Neural cell (in vitro differentiated cells): ENCODE data around the gene PLEKHS1. TPM values are rescaled to one million over a fixed set of nuclear protein-coding genes. Genes with fewer than 3 reads are reported as not detected.

ENCODE experiments used
- H2AFZ ChIP-seq: fragments of 200-600, 300-800 bp; sonication (generic), shearing (Covaris generic); 2 replicates; pipeline ENCODE4 v1.6.0; 2014; ENCODE audit warnings: low read depth, mild to moderate bottlenecking, antibody characterized with exemption, low read length, moderate library complexity
- H3F3A ChIP-seq: fragments of 200-600 bp; shearing (Covaris generic); 2 replicates; pipeline ENCODE4 v1.6.1; 2016; ENCODE audit warnings: mild to moderate bottlenecking, moderate library complexity, mixed read lengths, antibody characterized with exemption, low read length; ENCODE audit not compliant: insufficient read depth, poor library complexity, severe bottlenecking
- H3K27ac ChIP-seq: fragments of 200-600, 300-800 bp; sonication (generic), shearing (Covaris generic); 2 replicates; pipeline ENCODE4 v1.5.1; 2014; ENCODE audit warnings: mild to moderate bottlenecking, low read length, moderate library complexity
- H3K27me3 ChIP-seq: fragments of 300-800, 200-600 bp; sonication (generic), shearing (Covaris generic); 2 replicates; pipeline ENCODE4 v1.6.0; 2014; ENCODE audit warnings: mild to moderate bottlenecking, low read depth, low read length, moderate library complexity; ENCODE audit not compliant: insufficient read depth
- H3K36me3 ChIP-seq: fragments of 300-800, 200-600 bp; sonication (generic), shearing (Covaris generic); 2 replicates; pipeline ENCODE4 v1.5.1; 2014; ENCODE audit warnings: mild to moderate bottlenecking, antibody characterized with exemption, low read length, moderate library complexity; ENCODE audit not compliant: insufficient read depth
- H3K4me2 ChIP-seq: fragments of 300-800, 200-600 bp; sonication (generic), shearing (Covaris generic); 2 replicates; pipeline ENCODE4 v1.6.0; 2014; ENCODE audit warnings: mild to moderate bottlenecking, low read length
- H3K4me3 ChIP-seq: fragments of 300-800, 200-600 bp; sonication (generic), shearing (Covaris generic); 2 replicates; pipeline ENCODE4 v1.5.1; 2014; ENCODE audit warnings: mild to moderate bottlenecking, low read length, moderate library complexity
- H3K79me2 ChIP-seq: fragments of 200-600 bp; shearing (Covaris generic); replicated peaks from 2 replicates; pipeline ENCODE4 v1.6.0; 2014; ENCODE audit warnings: mild to moderate bottlenecking, low read length, moderate library complexity; ENCODE audit not compliant: insufficient read depth
- H3K9ac ChIP-seq: fragments of 300-800, 200-600 bp; sonication (generic), shearing (Covaris generic); 2 replicates; pipeline ENCODE4 v1.6.1; 2016; ENCODE audit warnings: mild to moderate bottlenecking, low read length, mixed read lengths
- H3K9me2 ChIP-seq: fragments of 200-600 bp; shearing (Covaris generic); 2 replicates; pipeline ENCODE4 v1.6.1; 2016; ENCODE audit warnings: mild to moderate bottlenecking, low read length, mixed read lengths; ENCODE audit not compliant: insufficient read depth
- H3K9me3 ChIP-seq: fragments of 200-600, 300-800 bp; sonication (generic), shearing (Covaris generic); 2 replicates; pipeline ENCODE4 v1.6.1; 2016; ENCODE audit warnings: mild to moderate bottlenecking, mixed run types, low read length, moderate library complexity, mixed read lengths
- H4K20me1 ChIP-seq: fragments of 200-600 bp; shearing (Covaris generic); 2 replicates; pipeline ENCODE4 v1.6.1; 2016; ENCODE audit warnings: mild to moderate bottlenecking, mixed run types; ENCODE audit not compliant: insufficient read depth
- EP300 ChIP-seq: fragments of 450-650 bp; conservative IDR thresholded peaks from 2 replicates; pipeline ENCODE4 v1.6.1; 2014; ENCODE audit warnings: antibody characterized with exemption, mild to moderate bottlenecking, moderate library complexity; ENCODE audit not compliant: poor library complexity, severe bottlenecking
- EZH2 ChIP-seq: fragments of 200-600, 300-800 bp; shearing (Covaris generic), sonication (generic); IDR thresholded peaks from 2 replicates; pipeline ENCODE4 v1.6.1; 2014; ENCODE audit warnings: antibody characterized with exemption, low read length, borderline replicate concordance, mild to moderate bottlenecking; ENCODE audit not compliant: insufficient read depth, poor library complexity, severe bottlenecking
- MXI1 ChIP-seq: fragments of 450-650 bp; conservative IDR thresholded peaks from 2 replicates; pipeline ENCODE4 v1.6.1; 2014; ENCODE audit warnings: antibody characterized with exemption, mild to moderate bottlenecking; ENCODE audit not compliant: poor library complexity, severe bottlenecking
- POLR2AphosphoS5 ChIP-seq: IDR thresholded peaks from 2 replicates; pipeline ENCODE4 v1.6.1; 2012
- RAD21 ChIP-seq: fragments of 450-650 bp; conservative IDR thresholded peaks from 2 replicates; pipeline ENCODE4 v1.6.1; 2014; ENCODE audit warnings: antibody characterized with exemption, mild to moderate bottlenecking, moderate library complexity
- SMC3 ChIP-seq: fragments of 450-650 bp; conservative IDR thresholded peaks from 2 replicates; pipeline ENCODE4 v1.6.1; 2014; ENCODE audit warnings: antibody characterized with exemption, mild to moderate bottlenecking, moderate library complexity; ENCODE audit not compliant: poor library complexity
- TAF1 ChIP-seq: IDR thresholded peaks from 2 replicates; pipeline ENCODE4 v1.6.1; 2012; ENCODE audit warnings: low read depth
- polyA plus RNA-seq: library from polyadenylated mRNA; depleted of rRNA; stranded (reverse); fragments of >200 nt; gene quantifications from 2 replicates; pipeline ENCODE4 v1.2.3, GENCODE V29; 2014
- TF ChIP-seq, protein P1 (sequence below): fragments of 450-650 bp; IDR thresholded peaks from 2 replicates; pipeline ENCODE4 v1.5.1; 2014; ENCODE audit warnings: antibody characterized with exemption, mild to moderate bottlenecking, moderate library complexity; ENCODE audit not compliant: poor library complexity, severe bottlenecking
- TF ChIP-seq, protein P2 (sequence below): IDR thresholded peaks from 2 replicates; pipeline ENCODE4 v1.6.1; 2012; ENCODE audit warnings: borderline replicate concordance

Gene PLEKHS1
- polyA plus RNA-seq, 1 donor from 2014 or later, result not detected

DNA sequence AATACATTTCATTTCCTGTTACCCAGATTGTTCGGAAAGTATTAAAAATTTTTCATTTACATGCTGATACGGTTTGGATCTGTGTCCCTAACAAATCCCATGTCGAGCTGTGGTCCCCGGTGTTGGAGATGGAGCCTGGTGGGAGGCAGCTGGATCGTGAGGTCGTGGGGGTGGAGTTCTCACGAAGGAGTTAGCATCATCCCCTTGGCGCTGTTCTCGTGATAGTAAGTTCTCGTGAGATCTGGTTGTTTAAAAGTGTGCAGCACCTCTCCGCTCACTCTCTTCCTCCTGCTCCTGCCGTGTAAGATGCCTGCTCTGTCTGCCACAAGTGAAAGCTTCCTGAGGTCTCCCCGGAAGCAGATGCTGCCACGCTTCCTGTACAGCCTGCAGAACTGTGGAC lies 30.9 kb downstream of the PLEKHS1 start:
- TF ChIP-seq SMC3 (no peak), POLR2AphosphoS5 (no peak), MXI1 (no peak), EZH2 (no peak), EP300 (no peak), RAD21 (no peak), TAF1 (no peak)
- TF ChIP-seq, protein P1, sequence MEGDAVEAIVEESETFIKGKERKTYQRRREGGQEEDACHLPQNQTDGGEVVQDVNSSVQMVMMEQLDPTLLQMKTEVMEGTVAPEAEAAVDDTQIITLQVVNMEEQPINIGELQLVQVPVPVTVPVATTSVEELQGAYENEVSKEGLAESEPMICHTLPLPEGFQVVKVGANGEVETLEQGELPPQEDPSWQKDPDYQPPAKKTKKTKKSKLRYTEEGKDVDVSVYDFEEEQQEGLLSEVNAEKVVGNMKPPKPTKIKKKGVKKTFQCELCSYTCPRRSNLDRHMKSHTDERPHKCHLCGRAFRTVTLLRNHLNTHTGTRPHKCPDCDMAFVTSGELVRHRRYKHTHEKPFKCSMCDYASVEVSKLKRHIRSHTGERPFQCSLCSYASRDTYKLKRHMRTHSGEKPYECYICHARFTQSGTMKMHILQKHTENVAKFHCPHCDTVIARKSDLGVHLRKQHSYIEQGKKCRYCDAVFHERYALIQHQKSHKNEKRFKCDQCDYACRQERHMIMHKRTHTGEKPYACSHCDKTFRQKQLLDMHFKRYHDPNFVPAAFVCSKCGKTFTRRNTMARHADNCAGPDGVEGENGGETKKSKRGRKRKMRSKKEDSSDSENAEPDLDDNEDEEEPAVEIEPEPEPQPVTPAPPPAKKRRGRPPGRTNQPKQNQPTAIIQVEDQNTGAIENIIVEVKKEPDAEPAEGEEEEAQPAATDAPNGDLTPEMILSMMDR, result no peak
- TF ChIP-seq, protein P2, sequence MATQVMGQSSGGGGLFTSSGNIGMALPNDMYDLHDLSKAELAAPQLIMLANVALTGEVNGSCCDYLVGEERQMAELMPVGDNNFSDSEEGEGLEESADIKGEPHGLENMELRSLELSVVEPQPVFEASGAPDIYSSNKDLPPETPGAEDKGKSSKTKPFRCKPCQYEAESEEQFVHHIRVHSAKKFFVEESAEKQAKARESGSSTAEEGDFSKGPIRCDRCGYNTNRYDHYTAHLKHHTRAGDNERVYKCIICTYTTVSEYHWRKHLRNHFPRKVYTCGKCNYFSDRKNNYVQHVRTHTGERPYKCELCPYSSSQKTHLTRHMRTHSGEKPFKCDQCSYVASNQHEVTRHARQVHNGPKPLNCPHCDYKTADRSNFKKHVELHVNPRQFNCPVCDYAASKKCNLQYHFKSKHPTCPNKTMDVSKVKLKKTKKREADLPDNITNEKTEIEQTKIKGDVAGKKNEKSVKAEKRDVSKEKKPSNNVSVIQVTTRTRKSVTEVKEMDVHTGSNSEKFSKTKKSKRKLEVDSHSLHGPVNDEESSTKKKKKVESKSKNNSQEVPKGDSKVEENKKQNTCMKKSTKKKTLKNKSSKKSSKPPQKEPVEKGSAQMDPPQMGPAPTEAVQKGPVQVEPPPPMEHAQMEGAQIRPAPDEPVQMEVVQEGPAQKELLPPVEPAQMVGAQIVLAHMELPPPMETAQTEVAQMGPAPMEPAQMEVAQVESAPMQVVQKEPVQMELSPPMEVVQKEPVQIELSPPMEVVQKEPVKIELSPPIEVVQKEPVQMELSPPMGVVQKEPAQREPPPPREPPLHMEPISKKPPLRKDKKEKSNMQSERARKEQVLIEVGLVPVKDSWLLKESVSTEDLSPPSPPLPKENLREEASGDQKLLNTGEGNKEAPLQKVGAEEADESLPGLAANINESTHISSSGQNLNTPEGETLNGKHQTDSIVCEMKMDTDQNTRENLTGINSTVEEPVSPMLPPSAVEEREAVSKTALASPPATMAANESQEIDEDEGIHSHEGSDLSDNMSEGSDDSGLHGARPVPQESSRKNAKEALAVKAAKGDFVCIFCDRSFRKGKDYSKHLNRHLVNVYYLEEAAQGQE, result no peak
- no peak overlapping the region for H3K9ac ChIP-seq
- H3K4me3 ChIP-seq, result no peak overlapping the region

DNA sequence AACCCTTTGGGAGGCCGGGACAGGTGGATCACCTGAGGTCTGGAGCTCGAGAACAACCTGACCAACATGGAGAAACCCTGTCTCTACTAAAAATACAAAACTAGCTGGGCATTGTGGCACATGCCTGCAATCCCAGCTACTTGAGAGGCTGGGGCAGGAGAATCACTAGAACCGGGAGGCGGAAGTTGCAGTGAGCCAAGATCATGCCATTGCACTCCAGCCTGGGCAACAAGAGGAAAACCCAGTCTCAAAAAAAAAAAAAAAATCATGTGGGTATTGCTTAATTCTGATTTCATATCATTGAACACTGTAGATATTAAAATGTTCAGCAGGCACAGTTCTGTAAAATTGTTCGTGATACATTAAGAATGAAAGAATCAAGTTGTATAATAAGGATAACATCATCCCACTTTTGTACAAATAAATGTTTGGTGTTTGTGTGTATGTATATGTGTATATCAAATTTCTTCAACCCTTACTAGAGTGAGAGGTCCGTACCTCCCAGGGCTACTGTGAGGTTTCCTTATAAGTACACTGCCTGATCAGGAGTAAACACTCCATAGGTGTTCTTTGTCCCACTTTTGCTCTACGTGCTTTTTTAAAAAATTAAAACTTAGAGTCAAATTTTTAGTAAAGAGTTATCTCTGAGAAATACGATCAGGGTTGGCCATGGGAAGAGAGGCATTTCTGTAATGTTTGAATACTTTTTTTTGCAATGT lies 31.7 kb downstream of the PLEKHS1 start:
- Histone ChIP-seq H2AFZ (no peak overlapping the region), H3K27ac (no peak overlapping the region)

More for the DNA sequence above, 30.9 kb downstream of the PLEKHS1 start:
- Histone ChIP-seq H4K20me1 (no peaks in the 10 kb centered on the region), H3K79me2 (no peaks in the 10 kb centered on the region), H3K36me3 (no peaks in the 10 kb centered on the region), H3K27me3 (no peaks in the 10 kb centered on the region), H3K4me2 (no peak overlapping the region), H3K9me2 (no peaks in the 10 kb centered on the region), H2AFZ (no peak overlapping the region), H3F3A (no peaks in the 10 kb centered on the region), H3K9me3 (no peaks in the 10 kb centered on the region), H3K27ac (no peak overlapping the region)

More for the DNA sequence above, 31.7 kb downstream of the PLEKHS1 start:
- Histone ChIP-seq H3K27me3 (no peaks in the 10 kb centered on the region), H4K20me1 (no peaks in the 10 kb centered on the region), H3K9ac (no peak overlapping the region), H3K9me3 (no peaks in the 10 kb centered on the region), H3K9me2 (no peaks in the 10 kb centered on the region), H3K79me2 (no peaks in the 10 kb centered on the region), H3K4me3 (no peak overlapping the region), H3K4me2 (no peak overlapping the region), H3F3A (no peaks in the 10 kb centered on the region), H3K36me3 (no peaks in the 10 kb centered on the region)
- no peak for TF ChIP-seq MXI1
